Neural cell (in vitro differentiated cells): ENCODE results near the gene TYK2. TPM values are rescaled to one million over a fixed set of nuclear protein-coding genes. Genes with fewer than 3 reads are reported as not detected.

Experiments
- H2AFZ ChIP-seq: fragments of 200-600, 300-800 bp; sonication (generic), shearing (Covaris generic); 2 replicates; pipeline ENCODE4 v1.6.0; 2014; ENCODE audit warnings: low read depth, mild to moderate bottlenecking, antibody characterized with exemption, low read length, moderate library complexity
- H3F3A ChIP-seq: fragments of 200-600 bp; shearing (Covaris generic); 2 replicates; pipeline ENCODE4 v1.6.1; 2016; ENCODE audit warnings: mild to moderate bottlenecking, moderate library complexity, mixed read lengths, antibody characterized with exemption, low read length; ENCODE audit not compliant: insufficient read depth, poor library complexity, severe bottlenecking
- H3K27ac ChIP-seq: fragments of 200-600, 300-800 bp; sonication (generic), shearing (Covaris generic); 2 replicates; pipeline ENCODE4 v1.5.1; 2014; ENCODE audit warnings: mild to moderate bottlenecking, low read length, moderate library complexity
- H3K27me3 ChIP-seq: fragments of 300-800, 200-600 bp; sonication (generic), shearing (Covaris generic); 2 replicates; pipeline ENCODE4 v1.6.0; 2014; ENCODE audit warnings: mild to moderate bottlenecking, low read depth, low read length, moderate library complexity; ENCODE audit not compliant: insufficient read depth
- H3K36me3 ChIP-seq: fragments of 300-800, 200-600 bp; sonication (generic), shearing (Covaris generic); 2 replicates; pipeline ENCODE4 v1.5.1; 2014; ENCODE audit warnings: mild to moderate bottlenecking, antibody characterized with exemption, low read length, moderate library complexity; ENCODE audit not compliant: insufficient read depth
- H3K4me2 ChIP-seq: fragments of 300-800, 200-600 bp; sonication (generic), shearing (Covaris generic); 2 replicates; pipeline ENCODE4 v1.6.0; 2014; ENCODE audit warnings: mild to moderate bottlenecking, low read length
- H3K4me3 ChIP-seq: fragments of 300-800, 200-600 bp; sonication (generic), shearing (Covaris generic); 2 replicates; pipeline ENCODE4 v1.5.1; 2014; ENCODE audit warnings: mild to moderate bottlenecking, low read length, moderate library complexity
- H3K79me2 ChIP-seq: fragments of 200-600 bp; shearing (Covaris generic); replicated peaks from 2 replicates; pipeline ENCODE4 v1.6.0; 2014; ENCODE audit warnings: mild to moderate bottlenecking, low read length, moderate library complexity; ENCODE audit not compliant: insufficient read depth
- H3K9ac ChIP-seq: fragments of 300-800, 200-600 bp; sonication (generic), shearing (Covaris generic); 2 replicates; pipeline ENCODE4 v1.6.1; 2016; ENCODE audit warnings: mild to moderate bottlenecking, low read length, mixed read lengths
- H3K9me2 ChIP-seq: fragments of 200-600 bp; shearing (Covaris generic); 2 replicates; pipeline ENCODE4 v1.6.1; 2016; ENCODE audit warnings: mild to moderate bottlenecking, low read length, mixed read lengths; ENCODE audit not compliant: insufficient read depth
- H3K9me3 ChIP-seq: fragments of 200-600, 300-800 bp; sonication (generic), shearing (Covaris generic); 2 replicates; pipeline ENCODE4 v1.6.1; 2016; ENCODE audit warnings: mild to moderate bottlenecking, mixed run types, low read length, moderate library complexity, mixed read lengths
- H4K20me1 ChIP-seq: fragments of 200-600 bp; shearing (Covaris generic); 2 replicates; pipeline ENCODE4 v1.6.1; 2016; ENCODE audit warnings: mild to moderate bottlenecking, mixed run types; ENCODE audit not compliant: insufficient read depth
- CTCF ChIP-seq: fragments of 450-650 bp; IDR thresholded peaks from 2 replicates; pipeline ENCODE4 v1.5.1; 2014; ENCODE audit warnings: antibody characterized with exemption, mild to moderate bottlenecking, moderate library complexity; ENCODE audit not compliant: poor library complexity, severe bottlenecking
- EP300 ChIP-seq: fragments of 450-650 bp; conservative IDR thresholded peaks from 2 replicates; pipeline ENCODE4 v1.6.1; 2014; ENCODE audit warnings: antibody characterized with exemption, mild to moderate bottlenecking, moderate library complexity; ENCODE audit not compliant: poor library complexity, severe bottlenecking
- EZH2 ChIP-seq: fragments of 200-600, 300-800 bp; shearing (Covaris generic), sonication (generic); IDR thresholded peaks from 2 replicates; pipeline ENCODE4 v1.6.1; 2014; ENCODE audit warnings: antibody characterized with exemption, low read length, borderline replicate concordance, mild to moderate bottlenecking; ENCODE audit not compliant: insufficient read depth, poor library complexity, severe bottlenecking
- MXI1 ChIP-seq: fragments of 450-650 bp; conservative IDR thresholded peaks from 2 replicates; pipeline ENCODE4 v1.6.1; 2014; ENCODE audit warnings: antibody characterized with exemption, mild to moderate bottlenecking; ENCODE audit not compliant: poor library complexity, severe bottlenecking
- POLR2AphosphoS5 ChIP-seq: IDR thresholded peaks from 2 replicates; pipeline ENCODE4 v1.6.1; 2012
- RAD21 ChIP-seq: fragments of 450-650 bp; conservative IDR thresholded peaks from 2 replicates; pipeline ENCODE4 v1.6.1; 2014; ENCODE audit warnings: antibody characterized with exemption, mild to moderate bottlenecking, moderate library complexity
- SMC3 ChIP-seq: fragments of 450-650 bp; conservative IDR thresholded peaks from 2 replicates; pipeline ENCODE4 v1.6.1; 2014; ENCODE audit warnings: antibody characterized with exemption, mild to moderate bottlenecking, moderate library complexity; ENCODE audit not compliant: poor library complexity
- TAF1 ChIP-seq: IDR thresholded peaks from 2 replicates; pipeline ENCODE4 v1.6.1; 2012; ENCODE audit warnings: low read depth
- polyA plus RNA-seq: library from polyadenylated mRNA; depleted of rRNA; stranded (reverse); fragments of >200 nt; gene quantifications from 2 replicates; pipeline ENCODE4 v1.2.3, GENCODE V29; 2014
- TF ChIP-seq, protein P1 (sequence below): IDR thresholded peaks from 2 replicates; pipeline ENCODE4 v1.6.1; 2012; ENCODE audit warnings: borderline replicate concordance

The TYK2 gene
- polyA plus RNA-seq, 1 donor from 2014 or later = 95.8 TPM

DNA sequence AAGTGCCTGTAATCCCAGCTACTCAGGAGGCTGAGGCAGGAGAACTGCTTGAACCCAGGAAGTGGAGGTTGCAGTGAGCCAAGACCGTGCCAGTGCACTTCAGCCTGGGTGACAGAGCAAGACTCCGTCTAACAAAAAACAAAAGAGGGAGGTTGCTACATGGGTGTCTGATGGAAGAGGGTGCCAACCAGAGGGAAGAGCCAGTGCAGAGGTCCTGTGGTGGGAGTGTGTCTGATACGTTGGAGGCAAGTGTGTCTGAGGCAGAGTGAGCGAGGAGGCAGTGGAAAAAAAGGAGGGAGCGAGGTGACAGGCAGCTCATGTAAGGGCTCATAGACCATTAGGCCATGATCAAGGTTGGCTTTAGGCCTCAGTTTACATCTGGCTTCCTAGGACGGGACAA, 46.8 kb upstream of the TYK2 start:
- no peaks in the 10 kb centered on the region for H3K79me2 ChIP-seq
- peaks cover 96% of the 10 kb centered on the region for H3K27me3 ChIP-seq
- no peaks in the 10 kb centered on the region for H3K36me3 ChIP-seq
- H3K4me2 ChIP-seq = no peak overlapping the region
- H4K20me1 ChIP-seq = no peaks in the 10 kb centered on the region
- H3K9me3 ChIP-seq = no peaks in the 10 kb centered on the region
- no peak overlapping the region for H3K4me3 ChIP-seq
- no peak overlapping the region for H2AFZ ChIP-seq
- no peak for TF ChIP-seq MXI1
- no peak for TF ChIP-seq SMC3
- TF ChIP-seq POLR2AphosphoS5 = no peak
- TF ChIP-seq EZH2 = no peak
- TF ChIP-seq, protein P1, sequence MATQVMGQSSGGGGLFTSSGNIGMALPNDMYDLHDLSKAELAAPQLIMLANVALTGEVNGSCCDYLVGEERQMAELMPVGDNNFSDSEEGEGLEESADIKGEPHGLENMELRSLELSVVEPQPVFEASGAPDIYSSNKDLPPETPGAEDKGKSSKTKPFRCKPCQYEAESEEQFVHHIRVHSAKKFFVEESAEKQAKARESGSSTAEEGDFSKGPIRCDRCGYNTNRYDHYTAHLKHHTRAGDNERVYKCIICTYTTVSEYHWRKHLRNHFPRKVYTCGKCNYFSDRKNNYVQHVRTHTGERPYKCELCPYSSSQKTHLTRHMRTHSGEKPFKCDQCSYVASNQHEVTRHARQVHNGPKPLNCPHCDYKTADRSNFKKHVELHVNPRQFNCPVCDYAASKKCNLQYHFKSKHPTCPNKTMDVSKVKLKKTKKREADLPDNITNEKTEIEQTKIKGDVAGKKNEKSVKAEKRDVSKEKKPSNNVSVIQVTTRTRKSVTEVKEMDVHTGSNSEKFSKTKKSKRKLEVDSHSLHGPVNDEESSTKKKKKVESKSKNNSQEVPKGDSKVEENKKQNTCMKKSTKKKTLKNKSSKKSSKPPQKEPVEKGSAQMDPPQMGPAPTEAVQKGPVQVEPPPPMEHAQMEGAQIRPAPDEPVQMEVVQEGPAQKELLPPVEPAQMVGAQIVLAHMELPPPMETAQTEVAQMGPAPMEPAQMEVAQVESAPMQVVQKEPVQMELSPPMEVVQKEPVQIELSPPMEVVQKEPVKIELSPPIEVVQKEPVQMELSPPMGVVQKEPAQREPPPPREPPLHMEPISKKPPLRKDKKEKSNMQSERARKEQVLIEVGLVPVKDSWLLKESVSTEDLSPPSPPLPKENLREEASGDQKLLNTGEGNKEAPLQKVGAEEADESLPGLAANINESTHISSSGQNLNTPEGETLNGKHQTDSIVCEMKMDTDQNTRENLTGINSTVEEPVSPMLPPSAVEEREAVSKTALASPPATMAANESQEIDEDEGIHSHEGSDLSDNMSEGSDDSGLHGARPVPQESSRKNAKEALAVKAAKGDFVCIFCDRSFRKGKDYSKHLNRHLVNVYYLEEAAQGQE = no peak
- TF ChIP-seq RAD21 = no peak
- no peak for TF ChIP-seq CTCF
- no peak for TF ChIP-seq TAF1
- TF ChIP-seq EP300 = no peak
- H3K9me2 ChIP-seq = no peaks in the 10 kb centered on the region
- no peaks in the 10 kb centered on the region for H3F3A ChIP-seq
- H3K27ac ChIP-seq = no peak overlapping the region
- H3K9ac ChIP-seq = no peak overlapping the region

- no peak overlapping the region for H3K9ac ChIP-seq
- H3K9me2 ChIP-seq = no peaks in the 10 kb centered on the region
- peaks cover 95% of the 10 kb centered on the region for H3K27me3 ChIP-seq
- H3K9me3 ChIP-seq = no peaks in the 10 kb centered on the region
- H3K4me3 ChIP-seq = peak overlapping the region; percentile 60
- no peaks in the 10 kb centered on the region for H3K79me2 ChIP-seq
- no peak overlapping the region for H3K4me2 ChIP-seq
- H3K27ac ChIP-seq = no peak overlapping the region
- peaks cover 5% of the 10 kb centered on the region for H3F3A ChIP-seq
- no peak overlapping the region for H2AFZ ChIP-seq
- no peaks in the 10 kb centered on the region for H4K20me1 ChIP-seq
- no peaks in the 10 kb centered on the region for H3K36me3 ChIP-seq
- TF ChIP-seq EZH2 (no peak), POLR2AphosphoS5 (no peak), RAD21 (peak; percentile 62), TAF1 (no peak), CTCF (peak; percentile 91), EP300 (no peak), SMC3 (peak; percentile 81)
- TF ChIP-seq, protein P1 = peak; percentile 15
Observed at GRCh38 chr19:10424011-10424637, 43.8 kb upstream of the TYK2 start.
